NB4 (cell line): ENCODE measurements around the gene AACS.

Source experiments
- MYC ChIP-seq: IDR thresholded peaks from 2 replicates; pipeline ENCODE4 v1.6.1; 2011; ENCODE audit warnings: low read depth, low read length
- POLR2A ChIP-seq: IDR thresholded peaks from 2 replicates; pipeline ENCODE4 v1.6.1; 2011; ENCODE audit warnings: mild to moderate bottlenecking; ENCODE audit not compliant: insufficient read length; ENCODE audit errors: extremely low read depth
- TF ChIP-seq, protein P1 (sequence below): IDR thresholded peaks from one replicate; pipeline ENCODE4 v1.5.1; 2012; ENCODE audit warnings: low read depth, low read length
- TF ChIP-seq, protein P2 (sequence below): IDR thresholded peaks from 2 replicates; pipeline ENCODE4 v1.6.1; 2011; ENCODE audit warnings: low read depth, low read length

DNA sequence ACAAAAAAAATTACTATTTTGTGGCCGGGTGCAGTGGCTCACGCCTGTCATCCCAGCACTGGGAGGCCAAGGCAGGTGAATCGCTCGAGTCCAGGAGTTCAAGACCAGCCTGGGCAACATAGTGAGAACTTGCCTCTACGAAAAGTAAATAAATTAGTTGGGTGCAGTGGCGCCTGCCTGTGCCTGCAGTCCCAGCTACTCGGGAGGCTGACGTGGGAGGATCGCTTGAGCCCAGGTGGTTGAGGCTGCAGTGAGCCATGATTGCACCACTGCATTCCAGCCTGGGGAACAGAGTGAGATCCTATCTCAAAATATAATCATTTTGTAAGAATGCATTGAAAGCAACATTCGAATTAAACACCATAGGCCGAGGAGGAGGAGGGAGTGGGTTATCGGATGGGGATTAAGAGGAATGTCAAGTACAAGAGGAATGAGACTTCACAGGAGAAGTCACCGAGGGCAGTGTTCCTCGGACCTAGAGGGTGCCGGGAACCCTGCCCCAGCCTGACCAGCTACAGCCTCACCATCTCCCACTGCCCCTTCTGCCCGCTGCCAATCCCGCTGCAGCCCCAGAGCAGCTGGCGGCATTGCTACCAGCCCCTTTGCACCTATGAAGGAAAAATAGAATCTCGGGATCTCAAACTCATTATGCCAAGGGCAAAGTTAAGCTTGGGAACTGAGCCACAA is 32.6 kb upstream of the AACS start:
- TF ChIP-seq, protein P1, sequence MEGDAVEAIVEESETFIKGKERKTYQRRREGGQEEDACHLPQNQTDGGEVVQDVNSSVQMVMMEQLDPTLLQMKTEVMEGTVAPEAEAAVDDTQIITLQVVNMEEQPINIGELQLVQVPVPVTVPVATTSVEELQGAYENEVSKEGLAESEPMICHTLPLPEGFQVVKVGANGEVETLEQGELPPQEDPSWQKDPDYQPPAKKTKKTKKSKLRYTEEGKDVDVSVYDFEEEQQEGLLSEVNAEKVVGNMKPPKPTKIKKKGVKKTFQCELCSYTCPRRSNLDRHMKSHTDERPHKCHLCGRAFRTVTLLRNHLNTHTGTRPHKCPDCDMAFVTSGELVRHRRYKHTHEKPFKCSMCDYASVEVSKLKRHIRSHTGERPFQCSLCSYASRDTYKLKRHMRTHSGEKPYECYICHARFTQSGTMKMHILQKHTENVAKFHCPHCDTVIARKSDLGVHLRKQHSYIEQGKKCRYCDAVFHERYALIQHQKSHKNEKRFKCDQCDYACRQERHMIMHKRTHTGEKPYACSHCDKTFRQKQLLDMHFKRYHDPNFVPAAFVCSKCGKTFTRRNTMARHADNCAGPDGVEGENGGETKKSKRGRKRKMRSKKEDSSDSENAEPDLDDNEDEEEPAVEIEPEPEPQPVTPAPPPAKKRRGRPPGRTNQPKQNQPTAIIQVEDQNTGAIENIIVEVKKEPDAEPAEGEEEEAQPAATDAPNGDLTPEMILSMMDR = no peak
- TF ChIP-seq MYC = no peak
- TF ChIP-seq POLR2A = no peak
- TF ChIP-seq, protein P2, sequence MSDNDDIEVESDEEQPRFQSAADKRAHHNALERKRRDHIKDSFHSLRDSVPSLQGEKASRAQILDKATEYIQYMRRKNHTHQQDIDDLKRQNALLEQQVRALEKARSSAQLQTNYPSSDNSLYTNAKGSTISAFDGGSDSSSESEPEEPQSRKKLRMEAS = no peak
